B cell (primary cell): ENCODE data around the gene UBN1.

Source experiments
- EZH2 ChIP-seq: IDR thresholded peaks from 2 replicates; pipeline ENCODE4 v1.6.1; 2012; ENCODE audit warnings: borderline replicate concordance, low read depth, mild to moderate bottlenecking, moderate library complexity, low read length; ENCODE audit not compliant: insufficient read depth, poor library complexity, severe bottlenecking
- TF ChIP-seq, protein P1 (sequence below): fragments of 200-600 bp; IDR thresholded peaks from one replicate; pipeline ENCODE4 v1.8.0; 2022; ENCODE audit warnings: antibody characterized with exemption, mild to moderate bottlenecking

DNA sequence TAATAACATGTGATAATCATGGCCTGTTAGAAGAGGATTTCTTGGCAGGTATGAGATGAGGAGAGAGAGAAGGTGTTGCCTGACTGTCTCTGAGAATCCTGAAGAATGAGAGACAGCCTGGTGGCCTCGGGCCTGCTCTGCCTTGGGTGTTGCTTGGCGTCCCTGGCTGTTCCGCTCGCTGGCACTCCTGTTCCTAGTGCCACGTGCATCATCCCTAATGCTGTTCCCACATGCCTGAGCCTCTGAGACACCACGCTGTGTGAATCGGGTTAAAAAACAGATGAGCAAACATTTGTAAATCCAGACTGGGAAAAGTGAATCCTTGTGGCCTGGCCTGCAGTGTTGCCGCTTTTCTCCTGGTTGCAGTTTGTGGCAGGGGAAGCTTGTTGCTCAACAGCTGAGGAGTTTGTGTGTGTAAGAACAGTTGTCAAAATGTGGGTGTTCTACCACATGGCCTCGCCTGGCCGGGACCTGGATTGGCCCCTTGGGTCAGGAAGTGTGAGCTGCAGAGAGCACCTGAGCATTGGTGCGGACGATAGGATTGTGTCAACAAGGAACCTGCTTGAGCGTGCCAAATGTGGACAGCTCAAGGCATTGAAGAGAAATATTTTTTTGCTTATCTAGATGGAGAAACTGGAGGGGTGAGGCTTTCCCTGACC lies 22.0 kb downstream of the UBN1 start:
- TF ChIP-seq, protein P1, sequence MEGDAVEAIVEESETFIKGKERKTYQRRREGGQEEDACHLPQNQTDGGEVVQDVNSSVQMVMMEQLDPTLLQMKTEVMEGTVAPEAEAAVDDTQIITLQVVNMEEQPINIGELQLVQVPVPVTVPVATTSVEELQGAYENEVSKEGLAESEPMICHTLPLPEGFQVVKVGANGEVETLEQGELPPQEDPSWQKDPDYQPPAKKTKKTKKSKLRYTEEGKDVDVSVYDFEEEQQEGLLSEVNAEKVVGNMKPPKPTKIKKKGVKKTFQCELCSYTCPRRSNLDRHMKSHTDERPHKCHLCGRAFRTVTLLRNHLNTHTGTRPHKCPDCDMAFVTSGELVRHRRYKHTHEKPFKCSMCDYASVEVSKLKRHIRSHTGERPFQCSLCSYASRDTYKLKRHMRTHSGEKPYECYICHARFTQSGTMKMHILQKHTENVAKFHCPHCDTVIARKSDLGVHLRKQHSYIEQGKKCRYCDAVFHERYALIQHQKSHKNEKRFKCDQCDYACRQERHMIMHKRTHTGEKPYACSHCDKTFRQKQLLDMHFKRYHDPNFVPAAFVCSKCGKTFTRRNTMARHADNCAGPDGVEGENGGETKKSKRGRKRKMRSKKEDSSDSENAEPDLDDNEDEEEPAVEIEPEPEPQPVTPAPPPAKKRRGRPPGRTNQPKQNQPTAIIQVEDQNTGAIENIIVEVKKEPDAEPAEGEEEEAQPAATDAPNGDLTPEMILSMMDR = no peak
- TF ChIP-seq EZH2 = no peak
